Measurements from ENCODE around the gene APOBEC2. TPM values are rescaled to one million over a fixed set of nuclear protein-coding genes. Genes with fewer than 3 reads are reported as not detected.
A peak's percentile ranks its signal among the peaks of the same experiment; 100 is the strongest.

APOBEC2 gene
- total and polyA plus RNA-seq, 2 of the 13 experiments (the other 11 are each of a cell fraction or from before 2014, with no cell fraction given): 0.09 TPM; not detected in 1

GRCh38 chr6:41073203-41073967 is 20.4 kb downstream of the APOBEC2 start (continued):
- TF ChIP-seq, protein P1, sequence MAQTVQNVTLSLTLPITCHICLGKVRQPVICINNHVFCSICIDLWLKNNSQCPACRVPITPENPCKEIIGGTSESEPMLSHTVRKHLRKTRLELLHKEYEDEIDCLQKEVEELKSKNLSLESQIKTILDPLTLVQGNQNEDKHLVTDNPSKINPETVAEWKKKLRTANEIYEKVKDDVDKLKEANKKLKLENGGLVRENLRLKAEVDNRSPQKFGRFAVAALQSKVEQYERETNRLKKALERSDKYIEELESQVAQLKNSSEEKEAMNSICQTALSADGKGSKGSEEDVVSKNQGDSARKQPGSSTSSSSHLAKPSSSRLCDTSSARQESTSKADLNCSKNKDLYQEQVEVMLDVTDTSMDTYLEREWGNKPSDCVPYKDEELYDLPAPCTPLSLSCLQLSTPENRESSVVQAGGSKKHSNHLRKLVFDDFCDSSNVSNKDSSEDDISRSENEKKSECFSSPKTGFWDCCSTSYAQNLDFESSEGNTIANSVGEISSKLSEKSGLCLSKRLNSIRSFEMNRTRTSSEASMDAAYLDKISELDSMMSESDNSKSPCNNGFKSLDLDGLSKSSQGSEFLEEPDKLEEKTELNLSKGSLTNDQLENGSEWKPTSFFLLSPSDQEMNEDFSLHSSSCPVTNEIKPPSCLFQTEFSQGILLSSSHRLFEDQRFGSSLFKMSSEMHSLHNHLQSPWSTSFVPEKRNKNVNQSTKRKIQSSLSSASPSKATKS (CRISPR knock-in tag; IDR thresholded peaks at IDR 0.05): no peak; the same call in 1 of the 2 replicates
- TF ChIP-seq ELK4 (CRISPR knock-in tag; IDR thresholded peaks at IDR 0.05; ENCODE audit: borderline replicate concordance) (no peak), MTF2 (CRISPR knock-in tag; IDR thresholded peaks at IDR 0.05; ENCODE audit: borderline replicate concordance) (no peak), NFE2L2 (IDR thresholded peaks at IDR 0.05; ENCODE audit: low read length) (no peak), HNF4G (IDR thresholded peaks at IDR 0.05; ENCODE audit: borderline replicate concordance, low read depth, low read length) (no peak), HNF4G (CRISPR knock-in tag; IDR thresholded peaks at IDR 0.05; ENCODE audit: borderline replicate concordance, low read depth) (no peak), BCLAF1 (IDR thresholded peaks at IDR 0.05) (no peak), ZNF329 (CRISPR knock-in tag; IDR thresholded peaks at IDR 0.05; ENCODE audit: low read depth) (0 out of 2 replicates have a peak, but pooled peaks have one; percentile 20), HOXA5 (CRISPR knock-in tag; IDR thresholded peaks at IDR 0.05) (peak; percentile 72; the same call in 1 of the 2 replicates), ZNF232 (CRISPR knock-in tag; IDR thresholded peaks at IDR 0.05; ENCODE audit: borderline replicate concordance) (no peak; the same call in 1 of the 2 replicates), ZNF614 (CRISPR knock-in tag; IDR thresholded peaks at IDR 0.05; ENCODE audit: borderline replicate concordance) (peak; percentile 57; the same call in 1 of the 2 replicates), HMG20A (CRISPR knock-in tag; IDR thresholded peaks at IDR 0.05; ENCODE audit: borderline replicate concordance) (no peak), ZNF543 (CRISPR knock-in tag; IDR thresholded peaks at IDR 0.05) (peak; percentile 85), CEBPB (IDR thresholded peaks at IDR 0.05; ENCODE audit: borderline replicate concordance, low read depth, low read length) (no peak), ZXDC (CRISPR knock-in tag; IDR thresholded peaks at IDR 0.05) (0 out of 2 replicates have a peak, but pooled peaks have one; percentile 63), KLF6 (CRISPR knock-in tag; IDR thresholded peaks at IDR 0.05) (no peak), ZNF24 (IDR thresholded peaks at IDR 0.05) (0 out of 2 replicates have a peak, but pooled peaks have one; percentile 8)
- TF ChIP-seq, protein P2, sequence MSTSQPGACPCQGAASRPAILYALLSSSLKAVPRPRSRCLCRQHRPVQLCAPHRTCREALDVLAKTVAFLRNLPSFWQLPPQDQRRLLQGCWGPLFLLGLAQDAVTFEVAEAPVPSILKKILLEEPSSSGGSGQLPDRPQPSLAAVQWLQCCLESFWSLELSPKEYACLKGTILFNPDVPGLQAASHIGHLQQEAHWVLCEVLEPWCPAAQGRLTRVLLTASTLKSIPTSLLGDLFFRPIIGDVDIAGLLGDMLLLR (CRISPR knock-in tag; IDR thresholded peaks at IDR 0.05): peak; percentile 78
